ENCODE results near the gene PPIF. TPM values are rescaled to one million over a fixed set of nuclear protein-coding genes. Genes with fewer than 3 reads are reported as not detected.
A peak's percentile ranks its signal among the peaks of the same experiment; 100 is the strongest.

The PPIF gene
- total RNA-seq, 1 donor from 2014 or later, result 35.9 TPM

GRCh38 chr10:79315602-79315920, 31.7 kb upstream of the PPIF start:
- Mint-ChIP-seq H3K9me3 (ENCODE audit: low read depth) (no peaks in the 10 kb centered on the region), H3K4me3 (ENCODE audit: low read depth) (no peak overlapping the region), H3K36me3 (ENCODE audit: insufficient read depth) (peaks cover 11% of the 10 kb centered on the region), H3K27me3 (peaks cover 15% of the 10 kb centered on the region), H3K27ac (no peak overlapping the region), H3K4me1 (ENCODE audit: low read depth) (peaks cover 11% of the 10 kb centered on the region)
- TF ChIP-seq CTCF (IDR thresholded peaks at IDR 0.05; ENCODE audit: unreplicated experiment), result no peak
- no peak for DNase-seq (ENCODE audit: low spot score, unreplicated experiment)

GRCh38 chr10:79316671-79317431, 30.4 kb upstream of the PPIF start:
- no peak for TF ChIP-seq CTCF (IDR thresholded peaks at IDR 0.05; ENCODE audit: unreplicated experiment)
- Mint-ChIP-seq H3K36me3 (ENCODE audit: insufficient read depth) (peaks cover 9% of the 10 kb centered on the region), H3K4me3 (ENCODE audit: low read depth) (no peak overlapping the region)

GRCh38 chr10:79318369-79318768, 28.9 kb upstream of the PPIF start:
- Mint-ChIP-seq H3K27ac (peak overlapping the region; percentile 40), H3K36me3 (ENCODE audit: insufficient read depth) (peaks cover 7% of the 10 kb centered on the region), H3K4me1 (ENCODE audit: low read depth) (peaks cover 11% of the 10 kb centered on the region), H3K9me3 (ENCODE audit: low read depth) (no peaks in the 10 kb centered on the region), H3K27me3 (peaks cover 18% of the 10 kb centered on the region), H3K4me3 (ENCODE audit: low read depth) (no peak overlapping the region)
- no peak for TF ChIP-seq CTCF (IDR thresholded peaks at IDR 0.05; ENCODE audit: unreplicated experiment)
- no peak for DNase-seq (ENCODE audit: low spot score, unreplicated experiment)

More at GRCh38 chr10:79316671-79317431, 30.4 kb upstream of the PPIF start:
- Mint-ChIP-seq H3K27me3 (peaks cover 16% of the 10 kb centered on the region), H3K4me1 (ENCODE audit: low read depth) (peaks cover 11% of the 10 kb centered on the region), H3K27ac (peak overlapping the region; percentile 72), H3K9me3 (ENCODE audit: low read depth) (no peaks in the 10 kb centered on the region)
- DNase-seq (ENCODE audit: low spot score, unreplicated experiment), result no peak

- Mint-ChIP-seq H3K27ac (no peak overlapping the region), H3K9me3 (ENCODE audit: low read depth) (no peaks in the 10 kb centered on the region), H3K27me3 (peaks cover 19% of the 10 kb centered on the region), H3K36me3 (ENCODE audit: insufficient read depth) (peaks cover 6% of the 10 kb centered on the region), H3K4me3 (ENCODE audit: low read depth) (no peak overlapping the region), H3K4me1 (ENCODE audit: low read depth) (peaks cover 11% of the 10 kb centered on the region)
- TF ChIP-seq CTCF (IDR thresholded peaks at IDR 0.05; ENCODE audit: unreplicated experiment), result no peak
- DNase-seq (ENCODE audit: low spot score, unreplicated experiment), result no peak
These were observed 28.0 kb upstream of the PPIF start for GRCh38 chr10:79319115-79319771.

- peaks cover 11% of the 10 kb centered on the region for H3K4me1 Mint-ChIP-seq (ENCODE audit: low read depth)
- TF ChIP-seq CTCF (IDR thresholded peaks at IDR 0.05; ENCODE audit: unreplicated experiment), result no peak
- H3K36me3 Mint-ChIP-seq (ENCODE audit: insufficient read depth), result peaks cover 5% of the 10 kb centered on the region
- H3K4me3 Mint-ChIP-seq (ENCODE audit: low read depth), result no peak overlapping the region
- no peaks in the 10 kb centered on the region for H3K9me3 Mint-ChIP-seq (ENCODE audit: low read depth)
- no peak for DNase-seq (ENCODE audit: low spot score, unreplicated experiment)
- no peak overlapping the region for H3K27ac Mint-ChIP-seq
- H3K27me3 Mint-ChIP-seq, result peaks cover 19% of the 10 kb centered on the region
These were observed 27.0 kb upstream of the PPIF start for GRCh38 chr10:79320316-79320715.
